Activated T-cell treated with anti-CD3 and anti-CD28 coated beads for 1 hour (primary cell): ENCODE measurements around the gene ANO10.

Experiments used
- DNase-seq: peaks from one replicate; pipeline ENCODE4 v3.0.0-alpha.2; 2020; ENCODE audit warnings: low read depth

The ANO10 gene

GRCh38 chr3:43346978-43347749 is 274.6 kb downstream of the ANO10 start:
- DNase-seq: no peak

GRCh38 chr3:43345877-43346276 is 275.9 kb downstream of the ANO10 start:
- DNase-seq: no peak

DNA sequence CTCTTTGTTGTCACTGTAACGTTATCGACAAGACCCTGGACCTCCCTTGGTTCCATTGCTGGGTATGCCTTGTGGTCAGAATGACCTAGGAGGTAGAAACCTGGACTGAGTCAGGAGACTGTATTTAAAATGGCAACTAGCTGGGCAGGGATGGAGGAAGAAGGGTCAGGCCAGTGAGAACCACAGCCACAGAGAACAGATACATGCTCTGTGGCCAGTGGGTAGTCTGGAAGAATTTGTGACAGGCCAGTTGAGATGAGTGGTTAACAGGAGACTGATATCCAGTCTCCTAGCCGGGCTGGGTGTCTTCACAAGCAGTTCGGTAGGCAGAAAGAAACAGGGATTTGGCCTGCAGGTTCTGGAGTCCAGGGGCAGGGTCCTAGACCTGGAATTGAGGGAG is 276.6 kb downstream of the ANO10 start:
- no peak for DNase-seq

- no peak for DNase-seq
Measured at GRCh38 chr3:43344520-43344919, 277.3 kb downstream of the ANO10 start.

DNA sequence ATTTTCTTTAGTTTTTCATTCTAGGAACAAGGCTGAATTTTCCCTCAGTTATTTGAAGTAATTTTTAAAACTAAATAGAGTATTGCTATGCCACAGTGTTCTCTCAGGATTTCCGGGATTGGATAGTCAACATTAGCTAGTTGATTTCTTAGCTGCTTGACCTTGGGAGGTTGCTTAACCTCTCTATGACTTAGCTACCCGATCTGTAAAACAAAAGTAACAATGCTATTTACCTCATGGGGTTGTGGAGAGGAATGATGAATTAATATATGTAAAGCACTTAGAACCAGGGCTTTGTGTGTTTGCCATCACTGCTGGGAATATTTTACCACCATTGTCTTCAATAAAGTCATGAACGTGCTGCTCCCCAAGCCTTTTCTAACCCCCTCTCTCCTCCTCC is 278.0 kb downstream of the ANO10 start:
- DNase-seq: no peak

DNA sequence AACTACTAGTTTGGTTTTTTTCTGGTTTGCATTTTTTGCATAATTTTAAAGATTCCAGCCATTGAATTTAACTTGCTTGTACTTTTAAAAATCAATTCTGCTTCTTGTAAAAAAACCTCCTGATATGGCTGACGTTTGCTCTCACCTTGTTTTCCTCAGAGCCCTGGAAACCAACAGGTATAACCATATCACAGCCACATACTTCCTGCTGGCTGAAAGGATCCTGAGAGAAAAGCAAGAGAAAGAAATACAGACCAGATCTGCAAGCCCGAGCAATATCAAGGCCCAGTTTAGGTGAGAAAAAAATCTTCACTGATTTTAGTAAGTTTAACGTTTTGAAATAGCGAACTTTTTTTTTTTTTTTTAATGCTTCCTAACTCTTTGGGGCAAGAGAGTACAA is 278.6 kb downstream of the ANO10 start:
- no peak for DNase-seq

DNA sequence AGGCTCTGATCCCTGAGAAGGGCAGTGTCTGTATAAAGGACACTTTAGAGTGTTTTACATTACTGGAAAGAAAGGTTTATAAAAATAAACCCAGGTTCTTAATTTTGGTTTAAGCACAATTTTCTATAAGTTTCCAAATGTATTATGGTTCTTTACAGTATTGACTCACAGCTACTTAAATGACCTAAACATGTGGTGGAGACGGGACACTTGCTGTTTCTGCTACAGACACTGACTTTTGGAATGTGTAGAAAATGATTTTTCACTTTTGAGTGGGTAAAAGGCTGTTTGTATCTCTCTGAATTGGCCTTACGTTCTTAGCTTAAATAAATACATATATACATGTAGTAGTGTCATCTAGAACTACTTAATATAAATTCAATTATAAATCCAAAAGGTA is 280.0 kb downstream of the ANO10 start:
- DNase-seq: no peak

- no peak for DNase-seq
Measured at GRCh38 chr3:43340403-43340802, 281.4 kb downstream of the ANO10 start.

GRCh38 chr3:43338295-43338694 is 283.5 kb downstream of the ANO10 start:
- DNase-seq: no peak

GRCh38 chr3:43335799-43336198 is 286.0 kb downstream of the ANO10 start:
- no peak for DNase-seq

DNA sequence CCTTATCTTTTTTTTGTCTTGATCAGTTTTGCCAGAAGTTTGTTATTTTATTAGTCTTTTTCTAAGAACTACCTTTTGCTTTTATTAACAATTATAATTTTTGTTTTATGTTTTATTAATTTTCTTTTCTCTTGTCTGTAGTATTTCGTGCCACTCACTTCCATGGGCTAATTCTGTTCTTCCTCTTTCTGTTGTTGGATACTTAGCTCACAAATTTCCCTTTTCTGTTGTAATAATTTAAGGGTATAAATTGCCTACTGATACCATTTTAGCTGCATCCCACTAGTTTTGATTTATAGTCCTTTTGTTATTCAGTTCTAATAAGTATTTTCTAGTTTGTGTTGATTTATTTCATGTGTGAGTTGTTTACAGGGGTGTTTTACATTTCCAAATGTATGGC is 286.8 kb downstream of the ANO10 start:
- no peak for DNase-seq

DNA sequence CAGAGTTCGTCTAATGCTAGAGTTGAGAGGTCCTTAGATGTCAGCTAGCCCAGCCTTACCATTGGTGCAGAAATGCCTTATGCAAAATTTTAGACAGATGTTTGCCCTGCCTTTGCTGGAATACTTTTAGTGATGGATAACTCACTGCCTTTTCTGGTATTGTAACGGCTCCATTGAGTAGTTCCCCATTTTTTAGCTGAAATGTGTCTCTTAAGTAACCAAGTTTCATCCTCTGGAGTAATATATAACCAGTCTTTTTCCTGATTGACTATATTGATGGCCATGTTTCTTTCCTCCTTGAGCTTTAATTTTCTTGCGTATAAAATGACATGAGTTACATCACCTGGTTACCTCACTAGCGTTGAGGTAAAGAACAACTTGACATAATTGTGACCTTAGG is 290.4 kb downstream of the ANO10 start:
- DNase-seq: no peak

- no peak for DNase-seq
Measured at GRCh38 chr3:43330981-43331380, 290.8 kb downstream of the ANO10 start.

- no peak for DNase-seq
Measured at GRCh38 chr3:43328653-43329052, 293.2 kb downstream of the ANO10 start.

- DNase-seq: no peak
Measured at GRCh38 chr3:43327582-43327979, 294.2 kb downstream of the ANO10 start.

GRCh38 chr3:43326891-43327581 is 294.8 kb downstream of the ANO10 start:
- DNase-seq: no peak

DNA sequence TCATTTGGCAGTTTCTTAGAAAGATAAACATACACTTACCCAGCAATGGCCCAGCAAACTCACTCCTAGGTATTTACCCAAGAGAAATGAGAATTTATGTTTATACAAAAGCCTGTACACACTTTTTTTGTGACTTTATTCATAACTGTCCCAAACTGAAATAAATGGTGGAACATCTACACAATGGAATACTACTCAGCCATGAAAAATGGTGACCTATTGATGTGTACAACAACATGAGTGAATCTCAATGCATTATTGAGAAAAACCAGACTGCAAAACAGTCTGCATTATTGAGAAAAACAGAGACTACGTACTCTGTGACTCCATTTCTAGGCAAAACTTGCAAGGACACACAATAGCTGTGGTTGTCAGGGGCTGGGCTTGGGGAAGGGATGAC is 298.3 kb downstream of the ANO10 start:
- DNase-seq: no peak

GRCh38 chr3:43320288-43320687 is 301.5 kb downstream of the ANO10 start:
- DNase-seq: no peak

DNA sequence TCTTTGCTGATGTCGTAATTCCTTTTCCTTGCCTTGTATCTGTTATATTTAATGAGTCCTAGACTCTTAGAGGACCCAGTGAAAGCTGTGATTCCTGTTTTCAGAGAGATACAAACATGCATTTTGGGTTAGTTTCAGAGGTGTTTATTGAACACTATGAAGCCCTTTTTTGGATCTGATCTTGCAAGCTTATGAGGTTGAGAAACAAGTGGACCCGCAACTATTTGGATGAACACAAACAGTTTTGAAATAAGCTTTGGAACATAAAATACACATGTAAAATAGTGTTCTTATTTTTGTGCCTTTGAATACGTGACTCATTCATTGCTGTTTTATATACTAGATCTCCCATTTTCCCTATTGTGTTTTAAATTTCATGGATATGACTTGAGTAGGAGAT is 302.0 kb downstream of the ANO10 start:
- no peak for DNase-seq

- no peak for DNase-seq
Measured at GRCh38 chr3:43319376-43319775, 302.4 kb downstream of the ANO10 start.

- no peak for DNase-seq
Measured at GRCh38 chr3:43317461-43318316, 304.1 kb downstream of the ANO10 start.

GRCh38 chr3:43316783-43317460 is 304.9 kb downstream of the ANO10 start:
- DNase-seq: no peak
